Caco-2 (cell line): ENCODE data around the gene SIK2. TPM values are rescaled to one million over a fixed set of nuclear protein-coding genes. Genes with fewer than 3 reads are reported as not detected.

ENCODE experiments used
- BruUV-seq: library from RNA; stranded (reverse); fragments of 400-500 nt; replicated peaks from 2 replicates; lab custom pipeline; 2021; lab: Mats Ljungman, UMichigan
- CTCF ChIA-PET: fragments of 300-600 bp; sonication (Branson Sonifier 250); formaldehyde crosslinking; loops from one replicate; lab custom pipeline; 2022; ENCODE audit warnings: antibody characterized with exemption; lab: Charles Lee
- POLR2A ChIA-PET: fragments of 300-600 bp; sonication (Branson Sonifier 250); formaldehyde crosslinking; loops from one replicate; lab custom pipeline; 2022; ENCODE audit warnings: antibody characterized with exemption; lab: Charles Lee
- DNase-seq, 2 experiments: peaks; one replicate each; pipeline versions ENCODE4 v3.0.0 to v3.0.0-alpha.2; 2020 to 2022
- H3K27me3 ChIP-seq: replicated peaks from 2 replicates; pipeline ENCODE4 v1.6.0; 2011; ENCODE audit warnings: low read length; ENCODE audit not compliant: control insufficient read depth, insufficient read depth
- H3K36me3 ChIP-seq: 2 replicates; pipeline ENCODE4 v1.5.1; 2011; ENCODE audit warnings: low read length; ENCODE audit not compliant: control insufficient read depth, insufficient read depth
- H3K4me1 ChIP-seq: fragments of 250-450 bp; sonication (Bioruptor Pico); 2 replicates; pipeline ENCODE4 v1.5.1; 2020; ENCODE audit warnings: mild to moderate bottlenecking
- H3K4me3 ChIP-seq: 2 replicates; pipeline ENCODE4 v1.5.1; 2011; ENCODE audit warnings: low read depth, mild to moderate bottlenecking, control low read depth, low read length
- H3K9me3 ChIP-seq: fragments of 250-450 bp; sonication (Bioruptor Pico); 2 replicates; pipeline ENCODE4 v1.5.1; 2020; ENCODE audit warnings: mild to moderate bottlenecking, moderate library complexity
- H3K27ac Mint-ChIP-seq: one replicate; pipeline ENCODE4 v1.8.0; 2022; ENCODE audit warnings: mixed read lengths; ENCODE audit not compliant: unreplicated experiment
- H3K27me3 Mint-ChIP-seq: one replicate; pipeline ENCODE4 v1.8.0; 2022; ENCODE audit warnings: mixed read lengths; ENCODE audit not compliant: insufficient read depth, unreplicated experiment
- H3K36me3 Mint-ChIP-seq: one replicate; pipeline ENCODE4 v1.8.0; 2022; ENCODE audit warnings: mild to moderate bottlenecking, mixed read lengths; ENCODE audit not compliant: insufficient read depth, unreplicated experiment
- H3K4me1 Mint-ChIP-seq: one replicate; pipeline ENCODE4 v1.8.0; 2022; ENCODE audit warnings: low read depth, mixed read lengths; ENCODE audit not compliant: unreplicated experiment
- H3K4me3 Mint-ChIP-seq: one replicate; pipeline ENCODE4 v1.8.0; 2022; ENCODE audit warnings: mild to moderate bottlenecking, moderate library complexity, mixed read lengths; ENCODE audit not compliant: unreplicated experiment
- H3K9me3 Mint-ChIP-seq: one replicate; pipeline ENCODE4 v1.8.0; 2022; ENCODE audit warnings: mixed read lengths; ENCODE audit not compliant: unreplicated experiment
- CTCF ChIP-seq, 2 experiments: fragments of 200-600 bp in 1 of 2; IDR thresholded peaks; 1 replicate in 1 of 2; 2 replicates in 1 of 2; pipeline versions ENCODE4 v1.5.1 to v1.8.0; 2011 to 2022; ENCODE audit warnings: antibody characterized with exemption in 1 of 2, control low read depth in 1 of 2, inconsistent platforms in 1 of 2, low read depth in 1 of 2, low read length in 1 of 2, mild to moderate bottlenecking in 1 of 2, moderate library complexity in 1 of 2; ENCODE audit not compliant: insufficient read depth in 1 of 2, severe bottlenecking in 1 of 2, unreplicated experiment in 1 of 2
- intact Hi-C: fragments of 100-400 bp; cut with micrococcal nuclease; formaldehyde crosslinking; loops from one replicate; pipeline ENCODE4 v1.10.0; 2022; ENCODE audit not compliant: unreplicated experiment
- total RNA-seq: library from RNA; stranded (reverse); gene quantifications from 2 replicates; pipeline ENCODE4 v1.2.3, GENCODE V29; 2022

Gene SIK2
- total RNA-seq, 1 experiment from 2014 or later: 40.2 TPM

GRCh38 chr11:111696556-111696955 lies 94.3 kb downstream of the SIK2 start:
- ChIA-PET POLR2A (no interaction called here), CTCF (interaction anchor here (0.6 to 1.6 kb wide), 2 partner anchors 92 to 231 kb away, joined by 3 to 8 read pairs; no protein-coding TSS in a partner anchor)
- Mint-ChIP-seq H3K4me3 (no peak overlapping the region), H3K27ac (no peak overlapping the region), H3K4me1 (peaks cover 6% of the 10 kb centered on the region), H3K27me3 (no peaks in the 10 kb centered on the region), H3K9me3 (no peaks in the 10 kb centered on the region), H3K36me3 (peaks cover 13% of the 10 kb centered on the region)
- no peaks in the 10 kb centered on the region for H3K27me3 ChIP-seq
- TF ChIP-seq CTCF (IDR thresholded peaks at IDR 0.05; ENCODE audit: insufficient read depth in 1 of 2, low read depth in 1 of 2, low read length in 1 of 2, severe bottlenecking in 1 of 2, unreplicated experiment in 1 of 2): no peak
- H3K4me3 ChIP-seq: no peak overlapping the region
- no peaks in the 10 kb centered on the region for H3K9me3 ChIP-seq
- peaks cover 3% of the 10 kb centered on the region; the same call in 1 of the 2 replicates for H3K36me3 ChIP-seq
- intact Hi-C loops: no loop called here
- BruUV-seq: no TSS peak
- H3K4me1 ChIP-seq: 0 out of 2 replicates have a peak, but pooled peaks cover 4% of the 10 kb centered on the region
- no peak for DNase-seq

- no peak overlapping the region for H3K27ac Mint-ChIP-seq
- ChIA-PET POLR2A (no interaction called here), CTCF (interaction anchor here (1.6 kb wide), 1 partner anchor 94 kb away, joined by 8 read pairs; no protein-coding TSS in a partner anchor)
- Histone ChIP-seq H3K9me3 (no peaks in the 10 kb centered on the region), H3K4me1 (0 out of 2 replicates have a peak, but pooled peaks cover 4% of the 10 kb centered on the region), H3K36me3 (peaks cover 3% of the 10 kb centered on the region; the same call in 1 of the 2 replicates), H3K4me3 (no peak overlapping the region), H3K27me3 (no peaks in the 10 kb centered on the region)
- BruUV-seq: no TSS peak
- H3K27me3 Mint-ChIP-seq: no peaks in the 10 kb centered on the region
- H3K9me3 Mint-ChIP-seq: no peaks in the 10 kb centered on the region
- intact Hi-C loops: no loop called here
- H3K4me3 Mint-ChIP-seq: no peak overlapping the region
- no peak for TF ChIP-seq CTCF (IDR thresholded peaks at IDR 0.05; ENCODE audit: insufficient read depth in 1 of 2, low read depth in 1 of 2, low read length in 1 of 2, severe bottlenecking in 1 of 2, unreplicated experiment in 1 of 2)
- H3K4me1 Mint-ChIP-seq: no peaks in the 10 kb centered on the region
- no peak for DNase-seq
- H3K36me3 Mint-ChIP-seq: peaks cover 24% of the 10 kb centered on the region
Observed at GRCh38 chr11:111697933-111698371, 95.7 kb downstream of the SIK2 start.

GRCh38 chr11:111698852-111699559 lies 96.8 kb downstream of the SIK2 start:
- Mint-ChIP-seq H3K4me3 (no peak overlapping the region), H3K4me1 (no peaks in the 10 kb centered on the region), H3K9me3 (no peaks in the 10 kb centered on the region), H3K27ac (no peak overlapping the region), H3K36me3 (peaks cover 34% of the 10 kb centered on the region), H3K27me3 (no peaks in the 10 kb centered on the region)
- Histone ChIP-seq H3K27me3 (no peaks in the 10 kb centered on the region), H3K4me1 (no peaks in the 10 kb centered on the region), H3K36me3 (peaks cover 3% of the 10 kb centered on the region; the same call in 1 of the 2 replicates), H3K4me3 (no peak overlapping the region), H3K9me3 (no peaks in the 10 kb centered on the region)
- intact Hi-C loops: no loop called here
- BruUV-seq: no TSS peak
- no peak for TF ChIP-seq CTCF (IDR thresholded peaks at IDR 0.05; ENCODE audit: insufficient read depth in 1 of 2, low read depth in 1 of 2, low read length in 1 of 2, severe bottlenecking in 1 of 2, unreplicated experiment in 1 of 2)
- no peak for DNase-seq
- ChIA-PET POLR2A (no interaction called here), CTCF (interaction anchor here (1.1 kb wide), 1 partner anchor 95 kb away, joined by 4 read pairs; no protein-coding TSS in a partner anchor)
